ENCODE measurements around the gene TEP1. TPM values are rescaled to one million over a fixed set of nuclear protein-coding genes. Genes with fewer than 3 reads are reported as not detected.

Gene TEP1
- total and polyA plus RNA-seq, 2 experiments from 2014 or later, result 3.0 to 8.5 TPM

- TF ChIP-seq ZNF462 (CRISPR knock-in tag; IDR thresholded peaks at IDR 0.05), result peak; percentile 50; the same call in 1 of the 2 replicates
Observed at GRCh38 chr14:20415782-20416206, 2.5 kb upstream of the TEP1 start (continued).

- H3K9me3 Mint-ChIP-seq, result no peaks in the 10 kb centered on the region; the same call in 1 of the 3 replicates
- DNase-seq (ENCODE audit: low spot score), result peak; percentile 40
- peaks cover 6% of the 10 kb centered on the region; the same call in 1 of the 2 replicates for H3K79me2 ChIP-seq (replicated peaks; ENCODE audit: insufficient read depth)
- H3K9me2 ChIP-seq (ENCODE audit: insufficient read depth), result no peaks in the 10 kb centered on the region
- H3K36me3 ChIP-seq (ENCODE audit: insufficient read depth), result no peaks in the 10 kb centered on the region
- H4K20me1 ChIP-seq (replicated peaks; ENCODE audit: insufficient read depth), result no peaks in the 10 kb centered on the region
- H2AFZ ChIP-seq, result peak overlapping the region; percentile 100
- no peak overlapping the region for H3K27ac Mint-ChIP-seq
- H3K27ac ChIP-seq (ENCODE audit: low read depth), result no peak overlapping the region
- H3K27me3 ChIP-seq (ENCODE audit: insufficient read depth), result peaks cover 7% of the 10 kb centered on the region; the same call in 1 of the 2 replicates
- H3K4me1 ChIP-seq (ENCODE audit: insufficient read depth), result peaks cover 17% of the 10 kb centered on the region
- ATAC-seq, result peak; percentile 31
- peaks cover 4% of the 10 kb centered on the region; the same call in 1 of the 2 replicates for H3F3A ChIP-seq (replicated peaks; ENCODE audit: low read depth)
- peak overlapping the region; percentile 93 for H3K4me3 Mint-ChIP-seq
- H3K4me2 ChIP-seq, result peak overlapping the region; percentile 97
- H3K27me3 Mint-ChIP-seq (ENCODE audit: insufficient read depth, low read depth, poor library complexity), result peaks cover 8% of the 10 kb centered on the region
- peak overlapping the region; percentile 99 for H3K4me3 ChIP-seq
- H3K36me3 Mint-ChIP-seq (ENCODE audit: low read depth), result no peaks in the 10 kb centered on the region; the same call in 2 of the 3 replicates
- peaks cover 18% of the 10 kb centered on the region; the same call in 2 of the 3 replicates for H3K4me1 Mint-ChIP-seq
- TF ChIP-seq ETS1 (IDR thresholded peaks at IDR 0.05), result no peak
- TF ChIP-seq EZH2phosphoT487 (IDR thresholded peaks at IDR 0.05; ENCODE audit: unreplicated experiment), result no peak
- no peak for TF ChIP-seq CTCF (conservative IDR thresholded peaks at IDR 0.05; ENCODE audit: low read depth in 2 of 2)
- no peak for TF ChIP-seq REST (IDR thresholded peaks at IDR 0.05; ENCODE audit: unreplicated experiment)
Observed at GRCh38 chr14:20413744-20414082, 412 bp upstream of the TEP1 start.
